Measurements from ENCODE around the gene DNASE1L3.
"Not testable (repeated sequence)": the region's sequence is repeated elsewhere in the genome, so short reads cannot be mapped to it uniquely, and the experiment has no call there.

Gene DNASE1L3

DNA sequence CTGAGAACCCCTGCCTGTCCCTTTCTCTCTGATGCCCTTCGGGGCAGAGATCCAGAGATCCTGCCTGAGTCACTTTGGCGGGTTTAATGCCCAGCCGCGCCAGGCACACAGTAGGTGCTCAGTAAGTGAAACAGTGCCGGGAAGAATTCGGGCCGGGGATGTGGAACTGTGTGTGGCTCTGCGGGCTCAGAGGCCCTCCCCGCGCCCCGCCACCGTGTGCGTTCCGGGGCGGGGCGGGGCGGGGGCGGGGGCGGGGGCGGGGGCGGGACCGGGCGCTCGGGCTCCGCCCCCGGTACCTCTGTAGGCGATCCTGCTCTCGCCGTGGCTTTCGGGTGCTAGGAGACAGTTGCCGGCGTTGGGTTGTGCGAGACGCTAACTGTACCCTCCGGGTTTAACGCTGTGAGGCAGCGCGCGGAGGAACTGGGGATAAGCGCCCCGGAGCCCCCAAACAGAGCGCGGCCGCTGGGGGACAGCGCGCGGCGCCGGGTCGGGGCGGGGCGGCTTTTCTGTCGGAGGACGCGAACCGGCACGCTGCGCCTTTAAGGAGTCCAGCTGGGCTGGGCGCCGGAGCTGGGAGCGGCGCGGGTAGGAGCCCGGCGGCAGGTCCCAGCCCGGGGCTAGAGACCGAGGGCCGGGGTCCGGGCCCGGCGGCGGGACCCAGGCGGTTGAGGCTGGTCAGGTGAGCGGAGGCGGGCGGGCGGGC, 26.6 kb upstream of the DNASE1L3 start, which contains the start of gene ABHD6:
ABHD6 (plus strand) TSS at position 555 of the 703 bp plus-strand sequence. CDS start 18,795 bp downstream, outside the sequence.
- DNase-seq (ENCODE audit: low read depth, low spot score) = peak; percentile 61
- peak within 1 kb of the TSS; percentile 79 for H3K4me3 ChIP-seq (ENCODE audit: low read length)

- peak overlapping the region; percentile 79 for H3K4me3 ChIP-seq (ENCODE audit: low read length)
- no peak for DNase-seq (ENCODE audit: low read depth, low spot score)
Observed at GRCh38 chr3:58236527-58237237, 25.9 kb upstream of the DNASE1L3 start.

- no peak overlapping the region for H3K4me3 ChIP-seq (ENCODE audit: low read length)
- DNase-seq (ENCODE audit: low read depth, low spot score) = no peak
Observed at GRCh38 chr3:58235970-58236369, 25.2 kb upstream of the DNASE1L3 start.

- no peak overlapping the region for H3K4me3 ChIP-seq (ENCODE audit: low read length)
- no peak for DNase-seq (ENCODE audit: low read depth, low spot score)
Observed at GRCh38 chr3:58234516-58234931, 23.8 kb upstream of the DNASE1L3 start.

- no peak for DNase-seq (ENCODE audit: low read depth, low spot score)
- H3K4me3 ChIP-seq (ENCODE audit: low read length) = no peak overlapping the region
Observed at GRCh38 chr3:58231666-58232065, 20.9 kb upstream of the DNASE1L3 start.

DNA sequence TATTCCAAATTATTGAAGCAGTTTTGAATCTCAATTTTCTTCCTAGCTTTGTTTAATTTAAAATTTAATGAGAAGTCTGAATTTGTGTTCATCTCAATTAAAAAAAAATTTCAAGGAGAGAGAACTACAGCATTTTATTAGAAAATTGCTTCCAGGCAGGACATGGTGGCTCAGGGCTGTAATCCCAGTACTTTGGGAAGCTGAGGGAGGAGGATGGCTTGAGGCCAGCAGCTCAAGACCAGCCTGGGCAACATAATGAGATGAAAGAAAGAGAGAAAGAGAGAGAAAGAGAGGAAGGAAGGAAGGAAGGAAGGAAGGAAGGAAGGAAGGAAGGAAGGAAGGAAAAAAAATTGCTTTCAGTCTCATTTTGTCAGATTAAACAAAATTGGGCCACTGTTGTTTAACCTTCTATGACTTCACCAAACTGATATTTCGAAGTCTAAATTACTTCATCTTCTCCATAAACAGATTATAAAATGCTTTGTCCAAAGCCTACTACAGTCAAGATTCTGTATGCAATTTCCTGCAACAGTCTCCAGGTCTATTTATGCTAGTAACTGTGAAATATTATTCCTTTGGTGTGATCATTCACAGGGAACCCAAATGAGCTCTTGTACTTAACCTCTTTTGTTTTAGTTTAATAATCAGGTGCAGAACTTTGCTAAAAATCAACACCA, 20.2 kb upstream of the DNASE1L3 start:
- no peak overlapping the region for H3K4me3 ChIP-seq (ENCODE audit: low read length)
- no peak for DNase-seq (ENCODE audit: low read depth, low spot score)

GRCh38 chr3:58227933-58228332, 17.2 kb upstream of the DNASE1L3 start:
- DNase-seq (ENCODE audit: low read depth, low spot score); H3K4me3 ChIP-seq (ENCODE audit: low read length): not testable (repeated sequence)

DNA sequence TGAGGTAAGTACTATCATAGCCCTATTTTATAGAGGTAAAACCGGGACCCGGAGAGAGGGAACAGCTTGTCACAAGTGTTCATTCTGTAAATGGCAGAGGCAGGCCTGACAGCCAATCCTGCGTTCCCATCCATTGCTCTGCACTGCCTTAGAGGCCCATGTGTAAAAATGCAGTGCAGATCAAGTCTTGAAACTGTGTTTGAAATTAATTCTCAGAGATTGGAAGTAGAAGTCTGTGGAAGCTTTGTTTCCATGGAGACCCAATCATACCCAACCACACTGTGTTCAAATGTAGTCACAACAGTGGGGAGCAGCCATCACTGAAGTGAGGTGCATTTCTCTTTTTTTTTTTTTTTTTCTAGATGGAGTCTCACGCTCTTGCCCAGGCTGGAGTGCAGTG, 13.1 kb upstream of the DNASE1L3 start:
- DNase-seq (ENCODE audit: low read depth, low spot score) = no peak
- no peak overlapping the region for H3K4me3 ChIP-seq (ENCODE audit: low read length)

DNA sequence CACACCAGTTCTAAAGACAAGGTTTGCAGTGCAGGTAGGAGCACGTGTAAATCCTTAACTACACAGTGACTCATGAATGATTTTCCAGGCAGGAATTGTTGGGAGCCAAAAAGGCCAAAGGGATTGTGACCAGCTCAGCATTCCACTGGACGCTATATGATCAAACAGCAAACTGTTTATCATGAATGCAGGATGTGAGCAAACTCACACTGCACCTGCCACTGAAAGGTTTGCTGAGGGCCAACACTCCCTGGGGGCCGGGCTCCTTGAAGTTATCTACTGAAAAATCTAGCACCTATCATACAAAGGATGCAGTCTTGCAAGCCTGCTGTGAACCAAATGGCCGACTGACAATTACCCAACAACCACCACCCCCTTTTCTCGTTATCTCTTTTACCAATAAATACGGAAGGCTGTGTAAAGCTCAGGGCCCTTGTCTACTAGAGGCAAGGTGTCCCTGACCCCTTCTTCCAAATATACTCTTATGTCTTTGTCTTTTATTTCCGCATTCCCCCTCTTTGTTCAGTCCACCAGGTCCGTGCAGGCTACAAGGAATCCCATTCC, 11.5 kb upstream of the DNASE1L3 start:
- DNase-seq (ENCODE audit: low read depth, low spot score) = no peak

DNA sequence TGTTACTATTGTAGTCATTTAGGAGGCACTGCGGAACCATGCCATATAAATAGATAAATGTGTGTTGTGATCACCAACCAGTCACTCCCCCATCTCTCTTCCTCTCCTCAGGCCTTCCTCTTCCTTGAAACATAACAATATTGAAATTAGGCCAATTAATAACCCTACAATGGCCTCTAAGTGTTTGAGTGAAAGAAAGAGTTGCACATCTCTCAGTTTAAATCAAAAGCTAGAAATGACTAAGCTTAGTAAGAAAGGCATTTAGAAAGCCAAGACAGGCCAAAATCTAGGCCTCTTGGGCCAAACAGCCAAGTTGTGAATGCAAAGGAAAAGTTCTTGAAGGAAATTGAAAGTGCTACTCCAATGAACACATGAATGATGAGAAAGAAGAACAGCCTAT, 8.1 kb upstream of the DNASE1L3 start:
- DNase-seq (ENCODE audit: low read depth, low spot score) = no peak
- H3K4me3 ChIP-seq (ENCODE audit: low read length) = no peak overlapping the region

More for the DNA sequence above, 11.5 kb upstream of the DNASE1L3 start:
- H3K4me3 ChIP-seq (ENCODE audit: low read length) = no peak overlapping the region

DNA sequence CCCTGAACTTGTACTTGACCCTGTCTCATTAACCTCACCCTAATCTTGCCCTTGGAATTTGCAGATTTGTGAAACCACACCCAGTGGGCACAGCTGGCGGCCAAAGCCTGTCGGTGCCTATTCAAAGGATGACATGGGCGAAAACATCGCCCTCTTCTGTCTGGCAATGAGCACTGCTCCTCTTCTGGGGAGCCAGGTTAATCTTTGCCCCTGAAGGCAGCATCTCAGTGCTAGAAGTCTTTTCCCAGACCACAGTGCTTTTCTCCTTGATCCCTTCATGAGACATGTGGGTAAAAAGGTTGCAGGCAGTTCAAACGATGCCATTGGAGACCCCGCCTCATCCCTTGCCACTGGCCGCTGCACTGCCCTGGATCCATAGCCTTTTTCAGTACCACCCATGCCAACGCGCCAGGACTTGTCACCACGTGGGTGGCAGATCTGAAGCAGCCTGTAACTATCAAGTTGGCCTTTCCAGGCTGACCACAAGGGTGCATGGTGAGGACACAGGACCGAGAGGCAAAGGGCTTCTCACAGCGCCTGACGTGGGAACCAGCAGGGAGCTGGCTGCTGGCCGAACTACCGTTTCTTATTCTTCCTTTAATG, 6.5 kb upstream of the DNASE1L3 start:
- no peak overlapping the region for H3K4me3 ChIP-seq (ENCODE audit: low read length)
- peak; percentile 57 for DNase-seq (ENCODE audit: low read depth, low spot score)

DNA sequence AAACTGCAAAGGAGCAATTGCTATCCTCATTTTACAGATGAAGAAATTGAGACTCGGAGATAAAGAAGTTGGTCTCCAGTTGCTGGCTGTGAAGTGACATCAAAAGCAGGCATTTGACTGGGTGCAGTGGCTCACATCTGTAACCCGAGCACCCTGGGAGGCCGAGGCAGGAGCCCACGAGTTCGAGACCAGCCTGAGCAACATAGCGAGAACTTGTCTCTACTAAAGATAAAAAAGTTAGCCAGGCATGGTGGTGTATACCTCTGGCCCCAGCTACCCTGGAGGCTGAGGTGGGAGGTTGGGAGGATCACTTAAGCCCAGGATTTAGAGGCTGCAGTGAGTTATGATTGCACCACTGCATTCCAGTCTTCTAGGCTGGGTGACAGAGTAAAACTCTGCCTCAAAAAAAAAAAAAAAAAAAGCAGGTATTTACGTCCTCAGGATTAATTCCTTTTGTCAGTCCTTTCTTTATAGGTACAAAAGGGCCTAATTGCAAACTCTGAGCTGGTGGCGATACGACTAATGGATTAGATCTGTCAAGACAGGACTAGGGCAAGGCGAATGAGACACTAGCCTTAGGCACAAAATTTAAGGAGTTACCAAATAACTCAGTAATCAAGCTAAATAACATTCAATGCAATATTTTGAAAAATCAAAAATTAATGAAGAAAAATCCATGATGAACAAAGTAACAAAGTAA, 5.9 kb upstream of the DNASE1L3 start:
- H3K4me3 ChIP-seq (ENCODE audit: low read length) = no peak overlapping the region
- no peak for DNase-seq (ENCODE audit: low read depth, low spot score)

GRCh38 chr3:58215317-58216025, 4.7 kb upstream of the DNASE1L3 start:
- no peak for DNase-seq (ENCODE audit: low read depth, low spot score)
- no peak overlapping the region for H3K4me3 ChIP-seq (ENCODE audit: low read length)

DNA sequence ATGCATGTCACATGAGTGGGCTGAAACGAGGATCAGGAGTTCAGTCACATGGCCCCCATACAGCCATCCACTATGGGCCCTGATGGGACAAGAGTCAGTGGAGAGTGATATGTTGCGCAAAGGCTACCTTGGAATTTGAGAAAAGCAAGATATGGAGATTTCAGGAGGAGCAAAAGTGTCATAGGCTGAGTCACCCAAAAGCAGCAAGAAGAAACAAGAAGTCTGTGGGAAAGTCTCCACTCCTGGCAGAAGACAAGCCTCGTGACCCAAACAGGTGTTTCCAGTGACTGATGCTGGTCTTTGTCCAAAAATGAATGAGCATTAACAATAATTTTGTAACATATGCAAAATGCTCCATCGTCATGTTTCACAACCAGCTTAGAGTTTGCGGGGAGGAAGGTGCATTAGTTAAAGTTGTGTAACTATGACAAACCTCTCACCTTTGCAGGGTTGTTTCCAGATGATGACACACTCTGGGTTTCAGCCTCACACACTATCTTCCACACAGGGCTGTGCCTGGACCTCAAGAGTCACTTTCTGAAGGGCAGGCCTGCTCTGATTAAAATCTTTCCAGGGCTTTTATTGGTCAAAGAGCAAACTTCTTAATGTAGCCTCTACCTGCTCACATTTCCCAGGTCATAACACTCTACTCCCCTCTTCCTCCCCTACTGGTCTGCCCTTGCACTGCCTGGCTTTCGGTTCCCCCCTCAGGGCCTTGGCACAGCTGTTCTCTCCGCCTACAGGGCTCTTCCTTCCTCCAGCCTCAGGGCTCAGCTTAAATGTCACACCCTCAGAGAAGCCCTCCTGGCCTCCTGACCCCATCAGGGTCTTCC, 3.9 kb upstream of the DNASE1L3 start:
- no peak for DNase-seq (ENCODE audit: low read depth, low spot score)

GRCh38 chr3:58209933-58210332, 839 bp downstream of the DNASE1L3 start:
- DNase-seq (ENCODE audit: low read depth, low spot score) = no peak

More for the DNA sequence above, 3.9 kb upstream of the DNASE1L3 start:
- no peak overlapping the region for H3K4me3 ChIP-seq (ENCODE audit: low read length)

GRCh38 chr3:58207954-58208353, 2.8 kb downstream of the DNASE1L3 start:
- no peak overlapping the region for H3K4me3 ChIP-seq (ENCODE audit: low read length)
- no peak for DNase-seq (ENCODE audit: low read depth, low spot score)

More at GRCh38 chr3:58209933-58210332, 839 bp downstream of the DNASE1L3 start:
- no peak overlapping the region for H3K4me3 ChIP-seq (ENCODE audit: low read length)

GRCh38 chr3:58206406-58207011, 4.3 kb downstream of the DNASE1L3 start:
- DNase-seq (ENCODE audit: low read depth, low spot score) = no peak
- no peak overlapping the region for H3K4me3 ChIP-seq (ENCODE audit: low read length)

Data from Jurkat, Clone E6-1 (cell line).